ENCODE data around the gene PTMA.
"Not testable (repeated sequence)": the region's sequence is repeated elsewhere in the genome, so short reads cannot be mapped to it uniquely, and the experiment has no call there.

PTMA gene

DNA sequence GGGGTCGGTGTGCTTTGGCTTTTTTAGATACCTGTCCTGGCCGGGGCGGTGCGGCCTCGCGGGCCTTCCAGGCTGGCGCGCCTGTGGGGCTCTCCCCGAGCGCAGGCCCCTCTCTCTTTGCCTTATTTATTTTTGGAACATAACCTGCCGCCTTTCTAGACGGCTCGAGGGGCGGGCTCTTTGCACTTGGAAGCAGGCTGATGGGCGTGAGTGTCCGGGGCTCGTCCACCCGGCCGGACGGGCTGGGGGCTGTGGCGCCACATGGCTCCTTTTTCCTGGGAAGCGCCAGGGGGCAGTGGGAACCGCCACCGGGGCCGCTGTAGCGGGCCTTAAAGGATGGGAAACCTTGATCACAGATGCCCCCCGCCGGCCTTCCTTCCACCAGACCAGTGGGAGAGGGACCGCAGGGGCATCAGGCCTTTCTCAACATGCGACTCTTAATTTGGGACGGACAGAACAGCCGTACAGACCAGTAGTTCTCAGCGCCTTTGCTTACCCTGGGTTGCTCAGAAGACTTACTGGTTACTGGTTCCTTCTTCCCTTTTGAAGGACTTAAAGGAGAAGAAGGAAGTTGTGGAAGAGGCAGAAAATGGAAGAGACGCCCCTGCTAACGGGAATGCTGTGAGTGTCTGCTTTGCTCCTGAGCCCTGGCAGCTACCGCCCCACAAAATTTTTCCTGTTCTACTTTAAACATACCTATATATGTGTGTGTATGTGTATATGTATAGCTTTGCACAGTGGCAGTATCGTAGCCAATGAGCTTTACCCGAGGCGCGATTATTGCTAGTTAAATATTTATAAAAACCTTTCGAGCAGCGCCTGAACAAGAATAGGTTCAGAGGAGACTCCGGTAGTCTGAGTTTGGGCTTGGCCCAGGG is 2.7 kb downstream of the PTMA start:
- peak in 11 of 42 donors; percentile 18 to 67 (median 36) for DNase-seq
- intact Hi-C loops (cut with DNase I): loop anchor here (2.0 kb wide), 1 partner anchor 96 kb away; no protein-coding TSS in a partner anchor

DNA sequence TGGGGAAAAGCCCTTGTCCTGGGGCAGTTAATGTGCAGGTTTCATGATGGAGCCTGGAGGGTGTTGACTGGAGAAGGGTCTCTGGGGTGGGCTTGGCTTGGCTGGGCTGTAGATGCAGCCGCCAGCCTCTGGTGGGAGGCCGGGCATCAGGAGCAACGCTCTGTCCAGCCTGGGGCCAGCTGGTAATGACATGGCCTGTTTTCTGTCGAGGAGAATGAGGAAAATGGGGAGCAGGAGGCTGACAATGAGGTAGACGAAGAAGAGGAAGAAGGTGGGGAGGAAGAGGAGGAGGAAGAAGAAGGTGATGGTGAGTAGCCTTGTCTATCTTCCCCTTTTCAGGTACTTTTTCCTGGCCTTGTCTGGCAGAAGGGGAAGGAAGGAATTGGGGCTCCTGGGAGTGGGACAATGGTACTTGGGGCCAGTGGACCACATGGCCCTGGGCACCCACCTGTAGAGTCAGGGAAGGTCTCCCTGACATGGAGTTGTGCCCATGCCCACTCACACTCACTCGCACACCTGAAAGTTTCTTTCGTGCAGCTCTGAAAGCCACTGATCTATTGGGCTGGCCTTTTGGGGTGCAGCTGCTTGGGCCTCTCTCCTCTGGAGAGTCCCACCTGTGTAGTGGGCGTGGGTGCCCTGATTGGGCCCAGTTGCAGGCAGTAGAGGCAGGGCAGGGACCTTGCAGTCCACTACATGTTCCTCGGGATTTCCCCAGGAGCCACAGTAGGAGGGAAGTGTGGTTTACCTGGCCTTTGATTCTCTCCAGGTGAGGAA is 3.5 kb downstream of the PTMA start:
- intact Hi-C loops (cut with DNase I): loop anchor here (2.0 kb wide), 1 partner anchor 97 kb away; no protein-coding TSS in a partner anchor
- DNase-seq: no peak

DNA sequence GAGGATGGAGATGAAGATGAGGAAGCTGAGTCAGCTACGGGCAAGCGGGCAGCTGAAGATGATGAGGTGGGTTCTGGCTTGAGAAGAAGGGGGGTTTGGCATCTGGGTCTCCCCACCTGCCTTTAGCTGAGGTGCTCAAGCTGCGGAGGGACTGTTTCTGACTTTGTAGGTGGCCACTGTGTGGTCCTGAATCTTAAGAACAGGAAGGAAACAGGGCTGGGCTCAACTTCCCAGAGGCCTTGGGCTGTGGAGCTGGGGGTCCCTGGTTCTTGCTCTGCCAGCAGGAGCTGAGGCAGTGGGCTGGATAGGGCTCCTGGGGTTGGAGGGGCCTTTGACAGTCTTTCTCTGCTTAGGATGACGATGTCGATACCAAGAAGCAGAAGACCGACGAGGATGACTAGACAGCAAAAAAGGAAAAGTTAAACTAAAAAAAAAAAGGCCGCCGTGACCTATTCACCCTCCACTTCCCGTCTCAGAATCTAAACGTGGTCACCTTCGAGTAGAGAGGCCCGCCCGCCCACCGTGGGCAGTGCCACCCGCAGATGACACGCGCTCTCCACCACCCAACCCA is 4.2 kb downstream of the PTMA start:
- intact Hi-C loops (cut with DNase I); DNase-seq: not testable (repeated sequence)

DNA sequence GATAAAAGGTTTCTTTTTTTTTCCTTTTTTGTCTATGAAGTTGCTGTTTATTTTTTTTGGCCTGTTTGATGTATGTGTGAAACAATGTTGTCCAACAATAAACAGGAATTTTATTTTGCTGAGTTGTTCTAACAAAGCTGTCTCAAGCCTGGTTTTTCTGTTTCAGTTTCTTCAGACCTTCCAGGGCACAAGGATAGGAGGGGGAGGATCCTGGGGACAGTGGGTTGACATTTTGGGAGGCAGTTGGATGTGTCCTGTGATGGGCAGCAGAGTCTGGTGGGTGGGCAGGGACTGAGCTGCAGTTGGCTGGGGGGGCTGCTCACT is 5.0 kb downstream of the PTMA start:
- DNase-seq; intact Hi-C loops (cut with DNase I): not testable (repeated sequence)

DNA sequence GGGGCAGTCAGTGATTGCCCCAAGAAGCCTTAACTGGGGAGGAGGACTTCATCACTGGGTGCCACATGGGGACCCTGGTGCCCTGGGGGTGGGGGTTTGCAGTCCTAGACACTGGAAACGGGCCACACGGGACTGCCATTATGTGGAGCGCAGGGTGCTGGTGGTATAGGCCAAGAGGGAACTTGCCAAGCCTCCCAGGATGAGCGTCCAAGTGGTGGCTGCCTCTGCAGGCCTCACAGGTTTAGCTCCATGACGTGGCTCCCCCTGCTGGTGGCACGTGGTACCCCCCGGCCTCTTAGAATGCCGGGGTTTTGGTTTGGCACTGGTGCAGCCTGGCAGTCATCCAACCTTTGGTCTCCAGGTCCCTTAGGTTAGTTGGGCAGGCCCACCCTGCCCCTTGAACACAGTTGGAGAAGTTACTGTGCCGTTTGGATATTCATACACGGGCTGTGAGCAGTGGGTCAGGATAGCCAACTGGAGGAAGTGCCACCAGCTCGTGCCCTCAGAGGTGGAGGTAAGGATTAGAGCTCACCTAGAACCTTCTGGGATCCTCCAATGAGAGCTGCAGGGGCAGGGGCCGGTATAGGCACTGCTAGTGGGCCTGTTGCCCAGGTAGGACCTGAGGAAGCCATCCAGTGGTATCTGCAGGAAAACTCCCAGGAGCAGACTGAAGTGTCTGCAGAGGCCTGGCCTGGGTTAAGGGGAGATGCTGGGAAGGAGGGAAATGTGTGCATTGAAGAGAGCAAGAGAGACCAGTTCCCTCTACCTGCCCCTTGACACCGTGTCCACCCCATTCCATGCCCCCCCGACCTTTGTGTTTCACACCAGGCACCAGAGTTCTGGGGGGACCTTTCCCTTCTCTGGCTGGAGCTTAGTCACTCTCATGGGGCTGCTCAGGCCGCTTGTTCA is 5.7 kb downstream of the PTMA start:
- intact Hi-C loops (cut with DNase I): loop anchor here (2.0 kb wide), 1 partner anchor 37 kb away; no protein-coding TSS in a partner anchor
- DNase-seq: peak; percentile 74 to 94 (median 84)

DNA sequence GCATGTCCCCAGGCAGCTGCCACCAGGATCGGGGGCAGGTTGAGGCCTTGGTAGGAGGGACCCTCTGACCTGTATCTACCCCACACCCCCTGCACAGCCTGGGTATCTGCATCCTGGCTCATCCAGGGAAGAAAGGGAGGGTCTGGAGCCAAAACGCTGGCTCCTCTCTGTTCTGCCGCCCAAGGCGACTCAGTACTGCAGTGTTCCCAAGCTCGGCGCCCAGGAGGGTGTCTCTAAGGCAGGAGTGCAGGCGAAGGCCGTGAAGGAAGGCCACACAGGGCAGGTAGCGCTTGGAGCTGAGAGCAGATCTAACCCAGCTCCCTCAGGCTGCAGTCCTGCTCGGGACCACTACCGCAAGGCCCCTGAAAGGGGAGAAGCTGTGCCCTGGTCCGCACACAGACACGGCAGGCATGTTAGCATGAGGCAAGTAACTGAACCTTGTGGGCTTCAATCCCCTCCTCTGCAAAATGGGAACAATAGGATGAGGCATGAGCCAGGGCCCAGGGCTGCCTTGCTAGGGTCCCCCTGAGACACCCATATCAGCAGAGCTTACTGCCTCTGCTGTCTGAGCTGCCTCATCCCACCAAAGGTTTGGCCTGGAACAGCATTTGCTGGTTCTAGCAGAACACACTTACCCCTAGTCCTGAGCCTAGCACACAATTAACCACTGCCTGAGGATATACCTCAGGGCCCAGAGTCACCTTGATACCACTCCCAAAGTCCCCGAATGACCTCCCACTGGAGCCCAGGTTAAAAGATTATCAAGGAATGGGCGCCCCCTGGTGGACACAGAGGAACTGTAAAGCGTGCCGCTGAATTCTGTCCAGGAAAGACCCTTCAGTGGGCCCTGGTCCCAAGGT is 6.5 kb downstream of the PTMA start:
- intact Hi-C loops (cut with DNase I): loop anchor here (2.0 kb wide), 1 partner anchor 38 kb away; no protein-coding TSS in a partner anchor
- DNase-seq: peak; percentile 53 to 93 (median 79)

DNA sequence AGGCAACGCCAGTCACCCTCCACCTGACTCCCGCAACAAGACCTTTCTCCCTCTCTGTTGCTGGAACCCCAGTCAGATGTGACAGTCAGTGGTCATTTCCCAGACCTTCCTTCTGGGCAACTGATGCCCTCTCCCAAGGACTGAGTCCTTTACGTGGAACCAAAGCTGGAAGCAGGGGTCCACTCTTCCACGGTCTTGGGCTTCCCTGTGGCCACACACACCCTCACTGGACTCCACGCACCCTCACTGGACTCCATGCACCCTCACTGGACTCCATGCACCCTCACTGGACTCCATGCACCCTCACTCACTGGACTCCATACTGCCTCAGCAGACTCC is 7.1 kb downstream of the PTMA start:
- DNase-seq: no peak
- intact Hi-C loops (cut with DNase I): loop anchor here (2.0 kb wide), 1 partner anchor 39 kb away; no protein-coding TSS in a partner anchor

DNA sequence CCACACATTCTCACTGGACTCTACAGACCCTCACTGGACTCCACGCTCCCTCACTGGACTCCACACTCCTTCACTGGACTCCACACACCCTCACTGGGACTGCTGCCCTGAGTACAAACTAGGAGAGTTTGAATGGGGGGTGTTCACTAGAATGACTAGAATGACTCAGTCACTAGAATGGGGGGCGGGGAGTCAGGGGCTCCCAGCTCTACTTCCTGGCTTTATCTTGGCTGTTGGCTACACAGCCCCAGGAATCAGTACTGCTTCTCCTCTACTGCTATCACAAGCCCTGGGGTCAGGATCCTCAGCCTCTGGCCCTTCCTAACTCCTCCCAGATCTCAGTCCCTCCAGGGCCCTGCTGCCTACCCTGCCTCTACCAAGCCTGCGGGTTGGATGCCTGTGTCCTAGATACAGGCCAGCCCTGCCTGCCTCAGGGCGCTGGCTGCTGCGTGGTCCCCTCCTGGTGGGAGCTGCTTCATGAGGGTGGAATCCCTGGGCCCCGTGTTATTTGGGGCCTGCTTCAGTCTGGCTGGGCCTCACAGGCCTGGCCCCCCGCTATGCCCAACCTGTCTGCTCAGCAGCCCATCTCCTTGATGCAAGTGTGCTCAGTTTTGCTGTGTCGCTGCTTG is 7.8 kb downstream of the PTMA start:
- DNase-seq: peak in 1 of 42 donors; percentile 30
- intact Hi-C loops (cut with DNase I): loop anchor here (2.0 kb wide), 1 partner anchor 39 kb away; no protein-coding TSS in a partner anchor

DNA sequence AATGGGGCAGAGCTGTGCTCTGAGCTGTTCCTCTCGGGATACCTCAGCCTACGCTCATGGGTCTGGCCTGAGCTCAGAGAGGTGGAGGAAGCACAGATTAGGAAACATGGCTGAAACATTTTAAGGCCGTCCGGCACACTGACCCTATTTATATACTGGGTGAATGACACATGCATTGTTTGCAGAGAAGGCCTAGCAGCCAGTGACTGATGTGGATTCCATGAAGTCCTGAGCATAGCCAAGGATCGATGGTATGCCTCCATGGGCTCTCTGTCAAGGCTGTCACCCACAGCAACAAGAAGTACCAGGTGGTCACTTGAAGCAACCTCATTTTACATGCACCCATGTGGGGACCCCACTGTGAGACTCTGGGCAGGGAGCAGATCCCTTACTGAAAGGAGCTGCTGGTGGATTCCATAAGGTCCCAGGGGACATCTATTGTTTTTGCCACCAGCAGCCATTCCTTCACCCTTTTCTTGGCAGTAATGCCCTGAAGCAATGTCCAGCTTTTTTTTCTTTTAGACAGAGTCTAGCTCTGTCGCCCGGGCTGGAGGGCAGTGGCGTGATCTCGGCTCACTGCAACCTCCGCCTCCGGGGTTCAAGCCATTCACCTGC is 8.4 kb downstream of the PTMA start:
- intact Hi-C loops (cut with DNase I): no loop called here
- peak in 1 of 42 donors; percentile 1 for DNase-seq

DNA sequence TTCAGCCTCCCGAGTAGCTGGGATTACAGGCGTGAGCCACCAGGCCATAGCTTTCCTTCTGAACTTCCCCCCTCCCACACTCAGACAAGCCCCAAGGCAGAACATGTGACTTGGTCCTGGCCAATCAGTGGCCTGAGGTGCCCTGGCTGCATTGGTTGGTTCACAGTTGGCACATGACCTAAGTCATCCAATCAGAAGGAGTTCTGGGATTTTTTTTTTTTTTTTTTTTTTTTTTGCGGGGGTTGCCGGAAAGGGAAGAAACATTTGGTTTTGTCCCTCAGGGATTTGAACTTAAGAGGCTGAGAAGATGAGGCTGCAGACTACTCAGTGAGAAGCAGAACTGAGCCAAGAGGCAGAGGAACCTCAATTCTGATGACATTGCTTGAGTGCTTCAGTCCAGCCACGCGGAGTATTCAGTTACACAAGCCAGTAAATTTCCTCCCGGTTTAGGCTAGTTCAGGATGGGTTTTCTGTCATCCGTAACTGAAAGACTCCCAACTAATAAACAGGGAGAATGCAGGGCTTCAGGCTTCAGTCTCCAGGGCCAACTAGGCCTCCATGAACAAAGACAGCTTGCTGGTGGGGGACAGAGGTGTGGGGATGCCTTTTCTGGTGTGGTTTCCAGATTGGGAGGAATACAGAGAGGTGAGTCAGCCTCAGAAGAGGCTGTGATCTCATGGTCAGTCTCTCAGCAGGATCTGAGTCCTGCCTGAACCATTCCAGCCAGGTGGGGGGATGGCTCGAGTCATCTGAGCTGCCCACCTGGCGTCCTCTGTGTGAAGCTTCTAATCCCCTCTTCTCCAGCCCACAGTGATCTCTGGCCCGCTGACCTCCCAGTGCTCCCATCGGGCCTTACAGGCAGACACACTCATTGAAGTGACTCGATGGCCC is 9.2 kb downstream of the PTMA start:
- DNase-seq: peak in 4 of 42 donors; percentile 25 to 61 (median 40)
- intact Hi-C loops (cut with DNase I): no loop called here

DNA sequence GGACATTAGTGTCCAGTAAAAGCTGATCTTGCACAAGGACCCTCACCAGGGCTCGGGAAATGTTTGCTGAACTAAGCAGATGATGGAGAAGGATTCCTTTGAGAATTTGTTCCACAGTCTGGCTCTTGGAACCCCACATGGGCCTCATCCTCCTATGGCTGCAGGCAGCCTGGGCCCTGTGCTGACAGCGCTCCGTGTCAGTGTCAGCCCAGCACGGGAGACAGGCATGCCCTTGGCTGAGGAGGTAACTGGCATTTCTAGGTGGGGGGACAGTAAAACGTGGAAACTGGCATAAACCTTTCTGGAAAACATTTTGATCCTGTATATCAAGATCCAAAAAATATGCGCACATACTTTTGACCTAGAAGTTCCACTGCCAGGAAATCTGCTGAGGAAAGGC is 10.5 kb downstream of the PTMA start:
- intact Hi-C loops (cut with DNase I): no loop called here
- peak in 1 of 42 donors; percentile 7 for DNase-seq

DNA sequence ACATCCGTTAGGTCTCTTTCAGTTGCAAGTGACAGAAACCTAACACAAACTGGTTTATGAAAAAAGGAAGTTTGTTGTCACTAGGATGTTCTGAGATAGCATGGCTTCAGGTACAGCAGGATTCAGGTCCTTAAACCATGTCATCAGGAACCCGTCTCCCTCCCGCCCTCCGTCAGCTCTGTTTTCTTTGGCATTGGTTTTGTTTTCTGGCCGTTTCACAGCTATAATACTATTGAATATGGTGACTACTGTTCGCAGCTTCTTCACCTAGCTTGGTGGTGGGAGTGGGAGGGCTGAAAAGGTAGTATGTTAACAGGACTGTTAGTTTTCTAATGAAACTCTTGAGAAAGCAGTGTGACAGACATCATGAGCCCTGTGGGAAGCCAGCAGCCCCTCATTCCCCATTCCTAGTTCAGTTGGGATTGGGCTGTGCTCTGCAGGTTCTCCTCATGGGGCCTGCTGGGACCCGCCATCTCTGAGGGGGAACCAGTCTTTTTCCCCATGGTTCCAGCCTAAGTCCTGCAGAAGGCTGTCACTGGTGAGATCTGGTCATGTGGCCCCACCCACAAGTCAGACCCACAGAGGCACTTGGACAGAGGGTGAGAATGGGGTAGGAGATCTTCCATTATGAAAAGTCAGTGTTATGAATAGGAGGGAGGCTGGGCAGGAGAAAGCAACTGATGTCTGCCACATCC is 12.1 kb downstream of the PTMA start:
- intact Hi-C loops (cut with DNase I): no loop called here
- DNase-seq: no peak

DNA sequence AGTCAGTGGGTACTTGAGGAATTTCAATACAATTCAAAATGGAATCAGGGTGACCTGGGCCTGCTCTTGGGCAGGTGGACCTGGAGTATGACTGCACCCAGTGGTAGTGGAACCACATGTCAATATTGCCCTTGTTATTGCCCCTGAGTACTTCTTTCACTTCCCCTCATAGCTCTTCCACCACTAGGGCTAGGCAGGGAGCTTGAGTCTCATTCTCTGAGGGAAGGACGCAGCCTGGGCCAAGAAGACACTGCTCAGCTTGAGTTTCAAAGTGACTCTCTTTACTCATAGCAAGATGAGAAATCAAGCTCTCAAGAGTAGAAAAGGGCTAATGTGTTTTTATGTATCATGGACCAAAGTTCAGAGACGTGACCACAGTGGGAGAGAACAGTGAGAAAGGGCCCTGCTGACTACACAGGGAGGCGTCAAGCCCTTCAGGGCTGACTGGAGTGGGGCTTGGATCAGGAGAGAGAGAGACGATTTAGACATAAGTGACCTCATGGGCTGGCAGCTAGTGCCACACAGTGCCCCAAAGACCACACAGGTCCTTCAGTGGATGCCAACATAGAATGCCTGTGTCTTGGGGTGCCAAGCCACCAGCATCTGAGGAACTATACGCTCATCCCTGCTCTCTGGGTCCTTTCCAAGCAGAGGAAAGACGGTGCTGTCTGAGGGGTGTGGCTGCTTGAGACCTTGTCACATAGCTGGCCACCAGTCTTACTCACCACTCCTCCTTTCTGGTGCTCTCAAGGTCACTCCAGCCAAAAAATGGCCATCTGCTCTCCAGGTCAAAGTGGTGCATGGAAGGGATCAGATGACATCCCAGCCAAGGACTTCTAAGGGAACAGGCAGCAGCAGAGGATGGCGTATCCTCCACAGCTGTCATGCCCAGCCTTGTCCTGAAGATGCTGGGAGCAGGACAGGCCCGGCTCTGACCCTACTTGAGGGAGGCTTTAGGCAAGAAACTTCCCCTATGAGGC is 13.0 kb downstream of the PTMA start:
- DNase-seq: no peak
- intact Hi-C loops (cut with DNase I): no loop called here

DNA sequence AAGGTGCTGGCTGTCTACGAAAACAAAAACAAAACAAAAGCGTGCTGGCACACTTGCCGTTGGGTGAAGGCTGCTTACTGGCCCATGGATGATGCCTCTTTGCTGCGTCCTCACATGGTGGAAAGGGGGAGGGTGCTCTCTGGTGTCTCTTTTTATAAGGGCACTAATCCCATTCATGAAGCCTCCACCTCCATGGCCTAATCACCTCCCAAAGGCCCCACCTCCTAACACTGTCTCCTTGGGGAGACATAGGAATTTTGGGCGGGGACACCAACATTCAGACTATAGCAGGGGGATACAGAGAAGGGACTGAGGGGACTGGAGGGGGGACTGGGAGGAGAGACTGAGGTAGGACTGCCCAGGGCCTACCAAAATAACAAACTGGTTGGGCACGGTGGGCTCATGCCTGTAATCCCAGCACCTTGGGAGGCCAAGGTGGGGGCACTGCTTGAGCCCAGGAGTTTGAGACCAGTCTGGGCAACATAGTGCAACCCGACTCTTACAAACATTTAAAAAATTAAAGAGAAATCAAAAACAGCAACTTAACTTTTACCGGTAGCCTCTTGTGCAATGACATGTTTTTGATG is 14.5 kb downstream of the PTMA start:
- DNase-seq: no peak
- intact Hi-C loops (cut with DNase I): no loop called here
